HG03571 (cell line): ENCODE results near the gene FAM171A2.
"Not testable (repeated sequence)": the region's sequence is repeated elsewhere in the genome, so short reads cannot be mapped to it uniquely, and the experiment has no call there.

Experiments used
- ATAC-seq: cut with Tn5 transposase; IDR thresholded peaks from one replicate; pipeline ENCODE4 v1.9.1; 2021; ENCODE audit not compliant: unreplicated experiment

The FAM171A2 gene

DNA sequence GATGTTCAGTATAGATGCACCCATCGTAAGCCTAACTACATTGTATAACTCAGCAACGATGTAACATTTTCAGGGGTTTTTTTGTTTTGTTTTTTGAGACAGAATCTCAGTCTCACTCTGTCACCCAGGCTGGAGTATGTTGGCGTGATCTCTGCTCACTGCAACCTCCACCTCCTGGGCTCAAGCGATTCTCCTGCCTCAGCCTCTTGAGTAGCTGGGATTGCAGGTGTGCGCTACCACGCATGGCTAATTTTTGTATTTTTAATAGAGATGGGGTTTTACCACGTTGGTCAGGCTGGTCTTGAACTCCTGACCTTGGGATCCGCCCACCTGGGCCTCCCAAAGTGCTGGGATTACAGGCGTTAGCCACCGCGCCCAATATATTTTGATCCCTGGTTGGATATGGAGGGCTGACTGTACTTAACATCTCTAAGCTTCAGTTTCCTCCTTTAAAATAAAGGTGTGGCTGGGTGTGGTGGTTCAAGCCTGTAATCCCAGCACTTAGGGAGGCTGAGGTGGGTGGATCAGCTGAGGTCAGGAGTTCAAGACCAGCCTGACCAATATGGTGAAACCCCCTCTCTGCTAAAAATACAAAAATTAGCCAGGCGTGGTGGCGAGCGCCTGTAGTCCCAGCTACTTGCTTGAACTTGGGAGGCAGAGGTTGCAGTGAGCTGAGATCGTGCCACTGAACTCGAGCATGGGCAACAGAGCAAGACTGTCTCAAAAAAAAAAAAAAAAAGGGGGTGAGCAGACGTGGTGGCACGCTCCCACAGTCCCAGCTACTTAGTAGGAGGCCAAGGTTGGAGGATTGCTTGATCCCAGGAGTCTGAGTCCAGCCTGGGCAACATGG, 16.2 kb downstream of the FAM171A2 start:
- not testable (repeated sequence) for ATAC-seq

DNA sequence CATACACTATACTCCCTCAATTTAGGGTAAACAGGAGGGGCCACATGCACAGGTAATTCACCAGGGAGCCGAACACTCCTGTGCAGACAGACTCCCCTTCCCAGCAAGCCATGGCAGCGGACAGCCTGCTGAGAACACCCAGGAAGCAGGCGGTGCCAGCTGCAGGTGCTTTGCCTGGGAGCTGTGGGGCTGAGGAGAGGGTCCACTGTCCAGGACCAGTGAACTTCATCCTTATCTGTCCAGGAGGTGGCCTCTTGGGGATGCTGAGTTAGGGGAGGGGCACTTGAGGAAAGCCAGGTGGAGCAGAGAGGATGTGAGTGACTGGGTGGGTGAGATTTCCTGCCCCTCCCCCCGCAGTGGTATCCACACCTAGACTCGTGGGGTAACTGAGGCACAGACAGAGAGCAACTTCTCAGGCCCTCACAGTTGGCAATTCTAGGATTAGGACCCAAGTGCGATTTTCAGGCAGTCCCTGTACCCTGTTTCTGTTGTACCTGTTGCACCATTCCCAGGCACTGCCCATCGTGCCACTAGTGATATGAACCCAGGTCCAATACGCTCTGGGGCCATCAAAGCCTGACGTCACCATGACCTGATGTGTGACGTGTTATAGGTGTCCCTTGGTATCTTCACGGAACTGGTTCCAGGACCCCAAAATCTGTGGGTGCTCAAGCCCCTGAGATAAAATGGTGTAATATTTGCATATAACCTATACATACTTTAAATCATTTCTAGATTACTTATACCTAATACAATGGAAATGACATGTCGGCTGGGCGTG, 17.4 kb downstream of the FAM171A2 start:
- ATAC-seq: no peak

DNA sequence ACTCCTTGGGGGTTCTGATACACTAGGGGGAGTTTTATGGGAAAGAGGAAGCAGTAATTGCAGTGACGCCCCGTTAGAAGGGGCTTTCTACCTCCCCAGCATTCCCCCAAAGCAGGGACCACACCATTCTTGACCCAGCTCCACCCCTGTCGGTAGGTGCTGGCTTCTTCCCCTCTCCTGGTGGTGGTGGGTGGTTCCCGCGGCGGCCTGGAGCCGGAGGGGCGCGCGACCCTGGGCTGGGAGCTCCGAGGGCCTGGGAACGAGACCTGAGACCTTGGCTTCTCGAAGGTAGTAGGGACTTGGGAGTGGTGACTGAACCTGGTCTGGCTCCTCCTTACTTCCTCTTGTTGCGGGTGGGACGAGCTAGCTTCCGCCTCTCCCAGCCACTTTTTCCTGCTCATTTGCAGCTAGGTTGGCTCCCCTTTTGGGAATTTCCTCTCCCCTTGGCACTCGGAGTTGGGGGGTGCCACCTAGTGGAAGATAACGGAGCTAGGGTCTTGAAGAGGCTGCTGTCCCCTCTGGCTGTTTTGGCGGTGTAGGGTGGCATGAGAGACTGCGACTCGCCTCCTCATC, 18.1 kb downstream of the FAM171A2 start:
- ATAC-seq: peak; percentile 11

DNA sequence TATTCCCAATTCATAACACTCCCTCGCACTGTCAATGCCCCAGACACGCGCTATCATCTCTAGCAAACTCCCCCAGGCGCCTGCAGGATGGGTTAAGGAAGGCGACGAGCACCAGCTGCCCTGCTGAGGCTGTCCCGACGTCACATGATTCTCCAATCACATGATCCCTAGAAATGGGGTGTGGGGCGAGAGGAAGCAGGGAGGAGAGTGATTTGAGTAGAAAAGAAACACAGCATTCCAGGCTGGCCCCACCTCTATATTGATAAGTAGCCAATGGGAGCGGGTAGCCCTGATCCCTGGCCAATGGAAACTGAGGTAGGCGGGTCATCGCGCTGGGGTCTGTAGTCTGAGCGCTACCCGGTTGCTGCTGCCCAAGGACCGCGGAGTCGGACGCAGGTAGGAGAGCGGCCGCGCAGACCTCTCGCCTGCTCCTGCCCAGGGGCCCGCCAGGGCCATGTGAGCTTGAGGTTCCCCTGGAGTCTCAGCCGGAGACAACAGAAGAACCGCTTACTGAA, 18.7 kb downstream of the FAM171A2 start, which contains the start of gene GRN:
TSS of gene GRN (plus strand) at position 364 of the 515 bp plus-strand sequence. CDS start 3,863 bp downstream, outside the sequence.
- peak; percentile 48 for ATAC-seq

DNA sequence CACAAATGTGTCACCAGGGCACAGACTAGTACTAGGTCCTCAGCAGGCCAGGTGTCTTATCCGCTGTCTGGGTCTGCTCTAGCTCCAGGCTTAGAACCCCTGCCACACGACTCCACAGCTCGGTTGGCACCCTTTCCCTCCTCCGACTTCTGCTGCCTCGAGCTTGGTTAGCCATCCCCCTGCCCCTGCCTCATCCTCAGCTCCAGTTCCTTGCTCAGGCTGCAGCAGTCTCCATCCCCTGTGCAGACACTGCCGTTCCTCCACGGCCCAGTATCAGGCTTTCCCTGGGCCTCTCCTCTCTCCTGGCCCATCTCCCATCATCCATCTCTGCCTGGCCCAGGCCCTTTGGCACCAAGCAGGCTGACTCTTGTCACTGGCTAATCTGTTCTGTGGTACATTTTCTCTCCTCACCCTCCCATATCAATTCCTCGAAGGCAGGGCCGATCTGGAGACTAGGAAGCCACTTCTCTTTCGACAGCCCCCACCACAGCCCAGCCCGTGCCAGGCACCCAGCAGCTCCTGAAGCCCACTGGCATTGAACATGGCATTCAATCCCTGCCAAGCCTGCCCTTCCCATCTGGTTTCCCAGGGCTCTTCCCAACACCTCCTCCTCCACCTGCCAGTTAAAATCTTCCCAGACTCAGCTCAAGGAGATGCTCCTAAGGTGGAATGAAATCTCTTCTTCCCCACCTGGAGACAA, 20.0 kb downstream of the FAM171A2 start:
- ATAC-seq: no peak

DNA sequence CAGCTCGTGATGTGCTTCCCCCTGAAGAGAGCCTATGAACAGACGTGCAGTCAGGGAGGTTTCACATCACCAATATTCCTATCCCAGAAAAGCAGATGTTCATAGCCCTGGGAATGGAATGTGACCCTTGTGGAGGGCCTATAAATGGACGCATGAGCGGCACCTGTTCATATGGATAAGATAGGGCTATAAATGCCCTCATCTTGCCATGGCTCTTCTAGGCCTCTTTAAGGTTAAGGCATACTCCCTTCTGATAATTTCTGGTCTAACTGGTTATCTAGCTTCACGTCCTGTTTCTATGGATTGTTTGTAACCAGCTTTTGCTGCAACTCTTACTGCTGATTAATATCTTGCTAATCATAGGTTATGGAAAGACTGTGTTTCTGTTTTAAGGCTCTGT, 23.1 kb downstream of the FAM171A2 start:
- not testable (repeated sequence) for ATAC-seq

DNA sequence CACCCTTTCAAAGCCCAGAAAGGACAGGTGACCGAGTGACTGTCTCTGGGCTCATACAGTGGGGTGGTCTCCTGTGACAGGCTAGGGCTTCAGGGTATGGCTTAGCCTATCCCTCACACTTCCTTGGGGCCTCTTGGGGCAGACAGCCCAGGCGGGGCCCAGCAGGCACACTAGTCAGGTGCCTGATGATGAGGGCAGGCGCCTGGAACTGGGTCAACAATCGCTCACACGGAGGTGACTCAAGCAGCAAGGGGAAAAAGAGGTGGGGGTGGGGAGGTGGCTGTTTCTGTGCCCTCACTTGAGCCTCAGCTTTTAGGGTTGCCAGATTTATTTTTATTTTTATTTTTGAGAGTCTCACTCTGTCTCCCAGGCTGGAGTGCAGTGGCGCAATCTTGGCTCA, 25.0 kb downstream of the FAM171A2 start:
- no peak for ATAC-seq

DNA sequence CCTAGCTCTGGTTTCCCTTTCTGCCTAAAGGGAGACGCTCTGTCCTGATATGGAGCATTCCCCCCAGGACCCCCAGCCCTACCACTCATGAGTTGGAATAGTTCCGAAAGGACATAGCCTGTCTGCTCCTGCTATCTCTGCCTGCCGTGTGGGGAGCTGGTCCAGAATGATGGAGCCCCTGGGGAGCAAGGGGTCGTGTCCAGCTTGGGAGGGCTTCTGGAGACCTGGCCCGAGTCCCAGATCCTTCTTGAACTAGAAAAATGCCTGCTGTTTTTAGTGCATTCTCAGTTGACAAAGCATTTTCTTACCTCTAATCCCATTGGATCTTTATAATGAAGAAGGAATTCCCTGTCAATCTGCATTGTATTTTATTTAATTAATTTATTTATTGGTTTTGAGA, 27.7 kb downstream of the FAM171A2 start:
- no peak for ATAC-seq

DNA sequence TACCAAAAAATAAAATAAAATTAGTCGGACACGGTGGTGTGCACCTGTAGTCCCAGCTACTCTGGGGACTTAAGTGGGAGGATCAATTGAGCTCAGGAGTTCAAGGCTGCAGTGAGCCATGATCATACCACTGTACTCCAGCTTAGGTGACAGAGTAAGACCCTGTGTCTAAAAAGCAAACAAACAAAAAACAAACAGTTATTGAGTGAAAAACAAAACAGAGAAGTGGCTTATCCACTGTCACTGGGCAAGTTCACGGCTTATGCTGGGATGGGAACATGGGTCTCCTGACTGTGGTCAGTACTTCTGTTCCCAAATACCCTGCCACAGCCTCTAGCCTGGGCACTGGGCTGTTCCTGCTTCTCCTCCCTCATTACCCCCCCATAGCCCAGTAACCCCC, 28.1 kb downstream of the FAM171A2 start:
- ATAC-seq: no peak

DNA sequence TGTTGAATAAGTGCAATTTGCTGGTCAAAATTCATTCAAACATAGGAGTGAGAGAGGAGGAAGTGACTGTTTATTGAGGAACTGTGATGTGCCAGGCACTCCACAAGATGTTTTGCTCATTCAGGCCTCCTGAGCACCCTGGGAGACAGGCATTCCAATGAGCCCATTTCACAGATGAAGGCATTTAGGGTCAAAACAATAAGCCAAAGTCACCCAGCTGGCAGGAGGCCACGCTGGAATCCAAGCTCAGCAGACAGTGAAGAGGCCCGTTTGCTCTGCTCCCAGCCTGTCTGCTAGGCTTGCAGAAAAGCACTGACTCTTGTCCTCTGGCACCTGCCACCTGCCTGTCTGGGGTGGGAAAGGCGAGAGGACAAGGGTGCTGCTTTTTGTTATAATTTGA, 28.9 kb downstream of the FAM171A2 start:
- no peak for ATAC-seq

DNA sequence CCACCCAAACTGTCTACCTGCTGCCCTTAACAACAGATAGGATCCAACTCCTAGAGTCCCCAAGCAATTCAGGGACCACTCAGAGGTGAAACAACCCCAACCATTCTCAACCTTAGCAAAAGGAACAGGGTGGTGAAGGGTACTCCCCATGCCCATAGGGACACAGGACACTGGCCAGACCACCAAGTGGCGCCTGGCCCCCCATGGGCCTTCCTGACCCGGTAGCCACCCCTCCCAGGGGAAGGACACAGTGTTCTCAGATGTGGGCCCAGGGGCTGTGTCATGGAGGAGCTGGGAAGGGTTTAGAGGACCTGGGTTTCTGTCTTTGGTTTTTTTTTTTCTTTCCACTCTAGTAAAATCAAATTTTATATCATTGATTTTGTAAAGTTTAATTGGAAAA, 29.3 kb downstream of the FAM171A2 start:
- no peak for ATAC-seq

DNA sequence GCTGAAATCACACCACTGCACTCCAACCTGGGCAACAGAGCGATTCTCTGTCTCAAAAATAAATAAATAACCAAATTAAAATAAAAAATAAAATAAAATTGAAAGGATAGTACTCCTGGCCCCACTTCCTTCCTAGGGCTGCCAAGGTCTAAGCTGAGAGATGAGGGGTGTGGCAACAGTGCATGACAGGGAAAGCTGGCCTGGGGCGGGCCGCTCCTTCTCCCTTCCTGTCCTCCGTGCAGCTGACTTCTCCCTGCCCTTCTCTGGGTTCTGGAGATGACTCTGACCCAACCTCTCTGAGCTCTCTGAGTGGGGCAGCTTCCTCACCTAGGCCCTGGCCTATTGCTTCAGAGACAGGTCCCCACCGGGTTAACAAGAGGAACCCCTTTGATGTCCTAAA, 30.3 kb downstream of the FAM171A2 start:
- ATAC-seq: no peak

DNA sequence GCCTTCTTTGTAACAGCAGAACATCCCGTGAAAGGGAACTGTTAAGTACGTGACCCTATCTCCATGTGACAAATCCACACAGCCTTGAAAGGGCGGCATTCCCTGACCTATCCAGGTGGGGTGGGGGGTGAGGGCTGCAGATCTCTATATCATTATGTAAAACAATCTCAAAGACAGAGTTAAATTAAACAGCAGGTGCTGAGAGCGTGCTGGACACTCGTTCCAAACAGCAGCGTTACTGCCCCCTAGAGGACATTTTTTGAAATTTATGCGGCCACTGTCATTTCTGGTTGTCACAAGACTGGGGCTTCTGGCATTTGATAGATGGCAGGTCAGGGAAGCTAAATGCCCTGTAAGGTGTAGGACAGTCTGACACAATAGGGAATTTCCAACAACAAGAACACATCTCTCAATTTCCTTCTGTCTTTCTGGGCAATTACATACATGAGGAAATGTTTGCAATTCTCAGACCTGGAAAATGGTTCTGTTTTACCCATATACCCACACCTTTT, 32.3 kb downstream of the FAM171A2 start:
- no peak for ATAC-seq

DNA sequence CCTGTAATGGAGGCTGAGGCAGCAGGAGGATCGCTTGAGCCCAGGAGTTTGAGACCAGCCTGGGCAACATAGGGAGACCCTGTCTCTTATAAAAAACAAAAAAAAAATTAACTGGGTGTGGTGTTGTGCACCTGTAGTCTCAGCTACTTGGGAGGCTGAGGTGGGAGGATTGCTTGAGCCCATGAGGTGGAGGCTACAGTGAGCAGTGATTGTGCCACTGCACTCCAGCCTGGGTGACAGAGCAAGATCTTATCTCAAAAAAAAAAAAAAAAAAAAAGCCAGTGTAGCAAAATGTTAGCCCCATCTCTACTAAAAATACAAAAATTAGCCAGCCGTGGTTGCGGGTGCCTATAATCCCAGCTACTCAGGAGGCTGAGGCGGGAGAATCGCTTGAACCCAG, 33.4 kb downstream of the FAM171A2 start:
- not testable (repeated sequence) for ATAC-seq

DNA sequence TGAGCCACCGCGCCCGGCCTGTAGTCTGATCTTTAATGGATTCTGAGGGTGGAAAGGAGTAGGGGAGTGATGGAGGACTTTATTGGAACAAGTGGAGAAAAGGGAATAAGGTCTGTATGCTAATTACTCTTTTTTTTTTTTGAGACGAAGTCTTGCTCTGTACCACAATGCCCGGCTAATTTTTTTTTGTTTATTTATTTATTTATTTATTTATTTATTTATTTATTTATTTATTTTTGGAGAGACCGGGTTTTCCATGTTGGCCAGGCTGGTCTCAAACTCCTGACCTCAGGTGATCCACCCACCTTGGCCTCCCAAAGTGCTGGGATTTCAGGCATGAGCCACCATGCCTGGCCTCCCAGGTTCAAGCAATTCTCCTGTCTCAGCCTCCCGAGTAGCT, 34.1 kb downstream of the FAM171A2 start:
- ATAC-seq: not testable (repeated sequence)

DNA sequence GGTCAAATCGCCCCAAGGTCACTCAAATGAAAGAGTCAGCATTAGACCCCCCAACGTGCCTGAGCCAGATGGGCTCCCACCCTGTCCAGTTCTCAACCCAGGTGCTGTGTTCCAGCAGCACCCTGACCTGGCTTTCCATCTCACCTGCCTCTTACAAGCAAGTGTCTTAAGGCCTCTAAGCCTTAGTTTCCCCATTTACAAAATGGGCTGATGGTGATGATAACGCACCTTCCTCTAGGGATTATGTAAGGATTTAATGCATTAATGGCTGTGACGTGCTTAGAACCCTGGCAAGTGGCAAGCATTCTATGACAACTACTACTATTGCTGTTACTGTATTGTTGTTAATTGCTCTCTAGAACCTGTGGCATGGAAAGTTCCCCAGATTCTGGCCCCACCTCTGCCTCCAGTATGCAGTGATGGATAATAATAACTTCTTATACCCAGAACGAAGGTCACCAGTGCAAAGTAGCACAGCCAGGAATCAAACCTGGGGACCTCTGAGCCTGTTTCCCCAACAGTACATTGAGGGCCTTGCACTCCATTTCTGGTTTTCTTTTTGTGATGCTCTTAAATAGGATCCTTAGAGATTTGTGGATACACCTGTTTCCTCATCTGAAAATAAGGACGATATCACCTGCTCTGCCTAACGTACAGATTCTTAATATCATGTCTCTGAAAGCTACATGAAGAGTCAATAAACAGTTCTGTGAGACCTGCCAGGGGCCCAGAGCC, 35.8 kb downstream of the FAM171A2 start:
- ATAC-seq: no peak

DNA sequence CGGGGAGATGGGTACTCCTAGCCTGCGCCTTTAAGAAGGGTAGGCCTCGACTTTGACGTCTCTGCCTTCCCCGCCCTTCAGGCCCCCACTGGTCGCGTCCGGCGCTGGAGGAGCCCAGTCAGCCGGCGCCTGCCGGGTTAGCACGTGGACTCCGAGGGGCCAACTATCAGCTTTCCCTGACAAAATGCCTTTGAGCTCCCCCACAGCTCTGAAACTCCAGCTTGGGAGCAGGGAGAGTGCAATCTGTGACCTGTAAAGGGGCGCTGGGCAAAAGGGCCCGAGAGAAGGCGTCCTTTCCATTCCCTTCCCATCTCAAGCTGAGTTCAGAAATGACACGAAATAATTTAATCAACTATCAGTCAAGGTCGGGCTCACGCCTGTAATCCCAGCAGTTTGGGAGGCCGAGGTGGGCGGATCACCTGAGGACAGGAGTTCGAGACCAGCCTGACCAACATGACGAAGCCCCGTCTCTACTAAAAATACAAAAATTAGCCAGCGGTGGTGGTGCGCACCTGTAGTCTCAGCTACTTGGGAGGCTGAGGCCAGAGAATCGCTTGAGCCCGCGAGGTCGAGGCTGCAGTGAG, 36.7 kb downstream of the FAM171A2 start:
- peak; percentile 38 for ATAC-seq

DNA sequence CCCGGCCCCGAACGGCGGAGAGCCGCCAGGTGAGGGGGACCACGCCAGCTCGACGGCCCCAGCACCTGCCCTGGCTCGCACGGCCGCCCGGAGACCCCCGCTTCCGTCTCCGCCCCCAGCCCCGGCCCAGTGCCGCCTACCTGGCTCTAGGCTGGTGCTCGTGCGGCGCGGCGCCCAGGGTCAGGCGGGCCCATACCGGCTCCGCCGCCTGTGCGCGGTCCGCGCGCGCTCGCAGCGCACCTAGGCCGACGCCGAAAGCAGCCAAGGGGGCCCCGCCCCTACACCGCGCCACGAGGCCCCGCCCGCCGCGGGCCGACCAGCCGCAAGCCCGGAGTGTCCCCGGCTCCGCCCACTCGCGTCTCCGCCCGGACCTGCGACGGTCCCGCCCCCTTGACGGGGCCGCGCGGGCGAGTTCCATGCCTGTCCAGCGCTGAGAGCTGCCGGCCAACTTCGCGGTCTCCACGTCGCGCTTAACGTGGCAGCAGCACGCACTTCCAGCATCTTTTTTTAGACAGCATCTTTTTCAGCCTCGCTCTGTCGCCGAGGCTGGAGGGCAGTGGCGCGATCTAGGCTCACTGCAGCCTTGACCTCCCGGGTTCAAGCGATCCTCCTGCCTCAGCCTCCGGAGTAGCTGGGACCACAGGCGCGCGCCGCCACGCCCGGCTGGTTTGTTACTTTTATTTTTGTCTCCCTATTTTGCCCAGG, 38.9 kb downstream of the FAM171A2 start, which contains the start of gene SLC25A39:
TSS of gene SLC25A39 (minus strand) at position 253 of the 705 bp plus-strand sequence. CDS start 1,261 bp downstream, outside the sequence.
- peak; percentile 55 for ATAC-seq

DNA sequence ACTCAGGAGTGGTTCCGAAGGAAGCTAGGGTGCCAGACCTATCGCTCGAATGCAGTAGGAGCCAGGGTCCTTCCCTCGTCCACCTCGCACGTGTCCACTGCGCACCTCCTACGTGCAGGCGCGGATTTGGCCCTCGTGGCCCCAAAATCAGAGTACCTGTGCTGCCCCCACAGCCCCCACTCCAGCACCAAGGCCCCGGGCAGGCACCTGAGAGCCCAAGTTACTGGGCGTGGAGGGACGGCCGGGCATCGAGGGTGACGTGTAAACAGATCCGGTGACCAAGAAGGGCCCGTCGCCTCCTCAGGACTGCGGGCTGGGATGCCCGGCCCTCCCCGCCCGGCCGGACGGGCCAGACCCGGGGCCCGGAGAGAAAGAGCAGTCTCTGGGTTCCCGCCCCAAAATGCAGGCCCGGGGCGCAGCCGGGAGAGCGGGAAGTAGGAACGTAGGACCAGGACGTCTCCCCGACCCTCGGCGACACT, 39.5 kb downstream of the FAM171A2 start:
- peak; percentile 1 for ATAC-seq
